Measurements from ENCODE around the gene NFE2L3.
"Not testable (repeated sequence)": the region's sequence is repeated elsewhere in the genome, so short reads cannot be mapped to it uniquely, and the experiment has no call there.

The NFE2L3 gene

GRCh38 chr7:26188206-26188956 lies 36.4 kb downstream of the NFE2L3 start:
- peak; percentile 57 for DNase-seq

DNA sequence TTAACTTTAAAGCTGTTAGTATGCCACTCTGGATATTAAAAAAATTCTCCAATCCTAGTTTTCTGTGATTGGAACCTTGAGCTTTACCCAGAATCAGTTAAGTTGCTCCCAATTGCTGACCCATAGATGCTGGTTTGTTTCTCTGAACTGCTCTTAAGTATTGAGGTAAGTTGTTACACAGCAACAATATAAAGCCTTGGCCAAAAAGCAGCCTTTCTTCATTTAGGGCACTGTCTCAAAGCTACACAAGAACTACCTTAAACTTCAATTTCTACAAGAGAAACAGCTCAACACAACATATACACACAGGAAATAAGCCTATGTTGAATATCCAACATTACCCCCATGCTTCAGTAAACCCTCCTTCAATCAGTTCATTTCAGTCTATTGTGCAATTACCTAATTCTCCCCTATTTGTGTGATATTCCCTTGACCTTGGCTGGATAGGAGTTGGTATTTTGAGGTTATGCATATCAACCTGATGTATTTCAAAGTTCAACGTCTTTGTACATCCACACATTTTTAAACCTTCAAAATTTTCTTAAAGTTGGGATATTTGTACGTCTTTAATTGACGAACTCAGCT lies 37.1 kb downstream of the NFE2L3 start:
- DNase-seq: peak; percentile 54

GRCh38 chr7:26189697-26190096 lies 37.7 kb downstream of the NFE2L3 start:
- DNase-seq: peak; percentile 33

DNA sequence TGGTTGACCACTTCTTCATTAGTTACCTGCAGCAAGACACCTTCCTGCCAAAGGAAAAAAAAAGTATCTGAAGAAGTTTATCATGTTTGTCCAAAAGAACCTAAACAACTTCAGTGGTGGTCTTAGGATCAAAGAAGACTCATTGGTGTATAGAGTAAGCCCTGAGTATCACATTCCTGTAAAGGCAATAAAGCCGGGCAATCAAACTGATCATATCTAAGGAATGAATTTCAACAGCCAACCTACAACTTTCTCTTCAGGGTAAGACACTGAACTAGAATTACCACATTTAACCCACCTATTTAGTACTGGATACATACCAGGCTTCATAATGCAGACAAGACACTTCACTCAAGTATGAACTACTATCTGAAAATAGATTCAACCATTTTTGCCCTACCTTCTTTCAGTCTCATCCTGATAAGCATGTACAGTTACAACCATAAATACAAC lies 38.4 kb downstream of the NFE2L3 start:
- DNase-seq: peak; percentile 41

GRCh38 chr7:26191233-26191973 lies 39.4 kb downstream of the NFE2L3 start:
- peak; percentile 24 for DNase-seq

DNA sequence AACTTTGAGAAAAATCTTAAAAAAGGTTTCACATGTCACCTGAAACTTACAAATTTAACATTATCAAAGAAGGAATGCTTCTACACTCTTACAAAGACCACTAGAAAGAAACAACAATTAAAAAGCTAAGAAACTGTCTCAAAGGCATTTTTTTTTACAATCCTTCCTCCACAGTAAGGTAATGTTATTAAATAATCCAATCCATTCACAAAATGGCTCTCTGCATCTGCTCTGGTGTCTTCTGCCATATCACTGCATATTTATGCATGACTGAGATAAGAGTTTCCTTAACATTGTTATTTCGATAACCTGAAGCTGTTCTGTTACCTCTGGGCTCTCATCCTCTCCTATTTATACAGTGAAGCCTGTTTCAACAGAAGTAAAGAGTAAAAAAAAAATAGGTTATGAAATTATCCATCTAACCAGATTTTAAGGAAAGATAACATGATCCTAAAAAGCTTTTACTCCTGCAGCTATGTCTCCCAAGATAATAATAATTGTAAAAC lies 40.0 kb downstream of the NFE2L3 start:
- peak; percentile 8 for DNase-seq

DNA sequence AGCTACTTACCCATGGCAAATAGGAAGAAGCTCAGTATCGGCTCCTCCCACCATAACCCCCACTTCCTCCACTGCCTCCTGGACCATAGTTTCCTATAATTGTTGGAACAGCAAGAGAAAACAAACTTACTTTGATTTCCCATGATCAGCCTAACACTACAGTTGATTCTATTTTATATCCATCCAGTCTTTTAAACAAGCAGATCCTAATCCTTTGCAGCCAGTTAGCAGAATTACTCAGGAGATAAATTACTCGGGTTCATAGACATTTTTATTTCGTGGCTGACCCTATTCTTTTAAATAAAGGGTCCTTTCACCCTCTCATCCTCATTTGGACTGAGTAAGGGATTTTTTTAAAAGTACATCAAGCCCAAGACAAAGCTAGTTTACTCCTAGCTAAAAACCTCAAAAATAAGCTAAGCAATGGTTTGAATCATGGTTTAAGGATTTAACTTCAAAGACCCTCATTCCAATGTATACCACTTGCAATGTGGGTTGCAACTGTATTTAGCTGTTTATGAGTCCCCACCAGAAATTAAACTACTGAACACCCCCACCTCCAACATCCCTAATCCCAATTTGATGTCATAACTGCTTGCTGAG lies 40.6 kb downstream of the NFE2L3 start:
- DNase-seq: peak; percentile 35

GRCh38 chr7:26193432-26194207 lies 41.6 kb downstream of the NFE2L3 start:
- DNase-seq: peak; percentile 37

GRCh38 chr7:26194764-26195163 lies 42.8 kb downstream of the NFE2L3 start:
- DNase-seq: not testable (repeated sequence)

- peak; percentile 36 for DNase-seq
Measured at GRCh38 chr7:26195182-26195581, 43.2 kb downstream of the NFE2L3 start.

DNA sequence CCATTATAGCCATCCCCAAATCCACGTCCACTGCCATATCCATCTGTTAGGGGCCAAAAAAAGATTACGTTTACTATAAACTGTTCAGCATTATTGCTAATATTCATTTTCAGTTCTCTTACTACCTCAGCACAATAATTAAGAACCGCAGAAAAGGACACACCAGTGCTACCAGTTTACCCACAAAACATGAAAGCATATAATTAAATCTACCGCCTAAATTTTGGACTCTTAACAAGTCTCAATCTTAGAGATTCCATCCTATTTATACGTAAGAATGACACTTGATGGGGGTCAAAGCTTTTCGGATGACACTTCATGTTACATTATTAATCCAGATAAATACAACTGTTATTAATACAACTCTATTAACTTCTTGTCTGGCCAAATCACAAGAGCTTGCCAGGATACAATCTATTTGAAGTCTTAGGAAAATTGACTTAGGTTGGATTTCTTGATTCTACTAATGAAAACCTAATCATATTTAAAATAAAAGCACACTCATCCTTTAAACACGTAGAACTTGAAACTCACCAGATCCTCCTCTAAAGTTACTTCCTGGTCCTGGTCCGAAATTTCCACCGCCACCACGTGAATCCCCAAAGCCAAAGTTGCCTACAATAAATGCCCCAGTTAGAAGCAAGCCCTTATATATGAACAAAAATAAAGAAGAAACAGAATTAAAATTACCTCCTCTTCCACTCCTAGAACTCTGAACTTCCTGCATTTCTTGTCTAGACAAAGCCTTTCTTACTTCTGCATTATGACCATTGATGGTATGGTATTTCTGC lies 44.1 kb downstream of the NFE2L3 start:
- peak; percentile 30 for DNase-seq

- DNase-seq: peak; percentile 41
Measured at GRCh38 chr7:26197153-26198115, 45.4 kb downstream of the NFE2L3 start.

DNA sequence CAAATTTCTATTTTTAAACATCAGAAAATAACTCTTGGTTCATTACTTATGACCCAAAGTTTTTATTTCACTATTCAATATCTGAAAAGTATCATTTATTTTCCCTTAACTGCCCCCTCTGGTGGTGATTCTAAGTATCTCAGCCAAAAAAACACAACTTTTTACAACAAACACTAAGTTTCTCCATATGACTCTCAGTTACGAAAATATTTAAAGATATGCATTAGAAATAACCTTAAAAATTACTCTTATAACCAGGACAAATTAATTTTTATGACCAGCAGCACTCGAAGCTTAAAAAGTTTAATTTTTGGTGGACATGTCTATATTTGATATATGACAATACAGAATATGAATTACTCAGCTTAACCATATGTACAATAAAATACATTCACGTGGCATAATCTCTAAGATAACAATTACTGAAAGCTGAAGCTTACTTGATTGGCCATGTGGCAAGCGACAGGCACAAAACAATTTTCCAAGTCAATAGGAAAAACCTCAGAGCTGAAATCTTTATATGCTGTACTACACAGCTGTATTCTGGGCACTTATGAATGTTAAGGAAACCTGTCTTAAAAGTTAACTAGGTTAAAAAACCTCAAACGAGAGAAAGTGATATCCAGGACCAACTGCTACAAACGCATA lies 46.3 kb downstream of the NFE2L3 start:
- DNase-seq: peak; percentile 76

DNA sequence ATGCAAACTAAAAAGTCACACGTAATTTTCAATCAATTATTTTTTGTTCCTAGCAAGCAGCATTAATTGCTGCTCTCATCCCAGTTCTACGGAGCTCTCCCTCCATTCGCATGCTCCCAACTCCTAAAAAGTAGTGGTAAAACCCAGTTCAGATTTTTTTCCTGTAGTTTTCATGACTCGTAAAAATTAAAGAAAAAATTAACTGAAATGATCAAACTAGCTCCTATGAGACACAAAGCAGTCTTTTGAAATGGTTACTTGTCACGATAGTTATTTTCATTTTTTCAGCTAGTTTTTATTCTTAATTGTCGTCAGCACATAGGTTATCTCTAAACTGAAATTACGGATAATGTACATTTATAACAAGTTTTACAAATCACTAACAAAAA lies 46.8 kb downstream of the NFE2L3 start:
- no peak for DNase-seq

DNA sequence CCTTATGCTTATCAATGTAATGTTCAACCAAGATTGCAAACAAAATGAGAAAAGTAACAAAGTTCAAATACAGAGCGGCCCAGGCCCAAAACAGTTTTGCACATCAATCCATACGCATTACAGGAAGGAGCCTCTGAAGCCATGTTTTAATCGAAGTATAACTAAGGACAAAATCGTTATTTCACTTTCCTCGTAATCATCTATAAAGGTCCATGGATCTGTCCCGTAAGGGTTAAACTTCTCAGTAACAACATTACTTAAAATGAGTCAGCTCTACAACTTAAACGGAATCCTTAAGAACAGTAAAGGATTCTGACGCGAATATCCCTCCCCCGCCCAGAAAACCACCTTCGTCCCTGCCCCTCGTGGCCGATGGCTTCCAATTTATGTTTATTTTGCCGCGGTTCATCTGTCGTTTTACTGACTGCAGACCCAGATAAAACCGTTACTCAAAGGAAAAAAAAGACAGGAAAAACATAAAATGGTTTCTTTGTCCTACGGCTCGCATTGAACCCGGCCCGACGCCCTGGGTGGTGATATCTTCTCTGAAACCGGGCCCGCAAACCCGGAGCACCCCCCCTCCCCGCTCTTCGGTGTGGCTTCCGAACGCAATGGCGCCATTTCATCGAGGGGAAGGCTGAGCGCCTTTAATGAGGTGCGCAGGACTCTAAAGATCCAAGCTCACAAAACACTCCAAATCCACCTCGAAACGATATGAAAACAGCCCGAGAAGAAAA lies 47.5 kb downstream of the NFE2L3 start:
- peak; percentile 79 for DNase-seq

DNA sequence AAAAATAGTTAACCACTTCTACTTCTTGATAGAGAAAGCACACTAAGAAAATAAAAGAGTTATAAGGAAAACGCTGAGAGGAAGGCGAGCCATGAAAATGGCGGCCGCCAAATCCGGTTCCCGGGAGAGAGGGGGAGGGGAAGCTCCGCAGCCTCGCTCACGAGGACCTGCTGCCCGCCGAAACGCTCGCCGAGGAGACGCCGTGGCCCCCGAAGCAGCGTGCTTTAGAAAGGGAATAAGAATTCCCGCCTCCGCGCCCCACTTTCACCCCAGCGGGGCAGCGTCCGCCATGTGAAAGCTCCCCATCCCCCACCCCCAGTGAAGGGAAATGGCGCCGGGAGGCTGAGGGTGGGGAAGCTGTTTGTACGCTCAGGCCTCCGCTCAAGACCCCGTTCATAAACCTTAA lies 48.0 kb downstream of the NFE2L3 start:
- peak; percentile 74 for DNase-seq

DNA sequence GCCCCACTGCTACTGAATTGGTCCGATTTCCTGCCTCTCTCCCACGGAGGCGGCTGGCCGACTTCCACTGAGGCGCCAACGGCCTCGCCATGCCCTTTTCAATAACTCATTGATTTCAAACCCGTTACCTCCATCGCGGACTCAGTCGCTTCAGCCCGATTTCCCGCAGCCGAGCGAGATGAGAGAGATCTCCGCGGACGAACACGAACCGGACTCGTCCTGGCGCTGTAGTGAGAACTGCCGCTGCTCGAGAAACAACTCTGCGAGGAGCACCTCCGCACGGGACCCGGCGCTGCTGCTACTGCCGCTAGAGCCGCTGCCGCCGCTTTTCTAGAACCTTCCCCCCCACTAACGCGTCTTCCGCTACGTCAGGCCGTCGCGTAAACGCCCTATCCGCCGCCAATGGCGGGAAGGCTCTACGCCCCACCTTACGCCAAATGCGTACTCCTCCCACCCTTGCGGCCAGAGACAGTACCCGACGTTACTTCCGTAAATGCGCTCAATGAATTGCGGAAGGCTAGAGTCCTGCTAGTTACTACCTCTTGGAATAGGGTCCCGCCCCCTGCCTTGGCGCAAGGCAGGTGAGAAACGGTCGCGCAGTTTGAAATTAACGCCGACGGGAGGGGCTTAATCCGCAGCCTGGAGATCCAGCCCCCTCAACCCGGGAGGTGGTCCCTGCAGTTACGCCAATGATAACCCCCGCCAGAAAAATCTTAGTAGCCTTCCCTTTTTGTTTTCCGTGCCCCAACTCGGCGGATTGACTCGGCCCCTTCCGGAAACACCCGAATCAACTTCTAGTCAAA lies 48.6 kb downstream of the NFE2L3 start, which contains the start of gene HNRNPA2B1:
TSS of gene HNRNPA2B1 (minus strand) at position 303 of the 803 bp plus-strand sequence. CDS start at position 134, 169 bp downstream.
- DNase-seq: peak; percentile 99
